K562 (cell line): ENCODE results near the gene LMBRD1. TPM values are rescaled to one million over a fixed set of nuclear protein-coding genes. Genes with fewer than 3 reads are reported as not detected.
A peak's percentile ranks its signal among the peaks of the same experiment; 100 is the strongest.

Experiments
- MAFG ChIP-seq: fragments of 450-650 bp; conservative IDR thresholded peaks from 2 replicates; pipeline ENCODE4 v1.6.1; 2016; ENCODE audit warnings: missing genetic modification characterization, missing compliant biosample characterization
- polyA plus RNA-seq, 8 experiments: library from polyadenylated mRNA; depleted of rRNA in 4 of 8; stranded (reverse) in 5 of 8; unstranded in 3 of 8; fragments of >200 nt; fragmentation: Nextera tagmentation in 2 of 8; fragmentation: Illumina TruSeq in 1 of 8; extraction: Ambion mirVana in 2 of 8; extraction: Trizol in 1 of 8; gene quantifications; 2 replicates each; pipeline versions ENCODE4 v1.2.1 to v1.2.3, GENCODE V29; 2011 to 2014; ENCODE audit warnings: inconsistent platforms in 1 of 8, missing spikeins in 1 of 8
- total RNA-seq, 7 experiments: library from RNA; depleted of rRNA in 6 of 7; stranded (reverse); fragments of >200 nt in 6 of 7; fragmentation: Illumina TruSeq in 2 of 7; extraction: Trizol in 2 of 7; gene quantifications; 2 replicates each; pipeline versions ENCODE4 v1.2.1 to v1.2.3, GENCODE V29; 2011 to 2021; ENCODE audit warnings: low replicate concordance in 1 of 7
- TF ChIP-seq, protein P1 (sequence below): fragments of 450-650 bp; IDR thresholded peaks from 2 replicates; pipeline ENCODE4 v1.6.1; 2016; ENCODE audit warnings: mild to moderate bottlenecking, moderate library complexity

LMBRD1 gene
- total and polyA plus RNA-seq, 9 of the 15 experiments (the other 6 are each of a cell fraction or from before 2014, with no cell fraction given), result 14.0 to 85.2 (median 26.5) TPM

GRCh38 chr6:69632932-69633331 lies 163.9 kb downstream of the LMBRD1 start (continued):
- TF ChIP-seq, protein P1, sequence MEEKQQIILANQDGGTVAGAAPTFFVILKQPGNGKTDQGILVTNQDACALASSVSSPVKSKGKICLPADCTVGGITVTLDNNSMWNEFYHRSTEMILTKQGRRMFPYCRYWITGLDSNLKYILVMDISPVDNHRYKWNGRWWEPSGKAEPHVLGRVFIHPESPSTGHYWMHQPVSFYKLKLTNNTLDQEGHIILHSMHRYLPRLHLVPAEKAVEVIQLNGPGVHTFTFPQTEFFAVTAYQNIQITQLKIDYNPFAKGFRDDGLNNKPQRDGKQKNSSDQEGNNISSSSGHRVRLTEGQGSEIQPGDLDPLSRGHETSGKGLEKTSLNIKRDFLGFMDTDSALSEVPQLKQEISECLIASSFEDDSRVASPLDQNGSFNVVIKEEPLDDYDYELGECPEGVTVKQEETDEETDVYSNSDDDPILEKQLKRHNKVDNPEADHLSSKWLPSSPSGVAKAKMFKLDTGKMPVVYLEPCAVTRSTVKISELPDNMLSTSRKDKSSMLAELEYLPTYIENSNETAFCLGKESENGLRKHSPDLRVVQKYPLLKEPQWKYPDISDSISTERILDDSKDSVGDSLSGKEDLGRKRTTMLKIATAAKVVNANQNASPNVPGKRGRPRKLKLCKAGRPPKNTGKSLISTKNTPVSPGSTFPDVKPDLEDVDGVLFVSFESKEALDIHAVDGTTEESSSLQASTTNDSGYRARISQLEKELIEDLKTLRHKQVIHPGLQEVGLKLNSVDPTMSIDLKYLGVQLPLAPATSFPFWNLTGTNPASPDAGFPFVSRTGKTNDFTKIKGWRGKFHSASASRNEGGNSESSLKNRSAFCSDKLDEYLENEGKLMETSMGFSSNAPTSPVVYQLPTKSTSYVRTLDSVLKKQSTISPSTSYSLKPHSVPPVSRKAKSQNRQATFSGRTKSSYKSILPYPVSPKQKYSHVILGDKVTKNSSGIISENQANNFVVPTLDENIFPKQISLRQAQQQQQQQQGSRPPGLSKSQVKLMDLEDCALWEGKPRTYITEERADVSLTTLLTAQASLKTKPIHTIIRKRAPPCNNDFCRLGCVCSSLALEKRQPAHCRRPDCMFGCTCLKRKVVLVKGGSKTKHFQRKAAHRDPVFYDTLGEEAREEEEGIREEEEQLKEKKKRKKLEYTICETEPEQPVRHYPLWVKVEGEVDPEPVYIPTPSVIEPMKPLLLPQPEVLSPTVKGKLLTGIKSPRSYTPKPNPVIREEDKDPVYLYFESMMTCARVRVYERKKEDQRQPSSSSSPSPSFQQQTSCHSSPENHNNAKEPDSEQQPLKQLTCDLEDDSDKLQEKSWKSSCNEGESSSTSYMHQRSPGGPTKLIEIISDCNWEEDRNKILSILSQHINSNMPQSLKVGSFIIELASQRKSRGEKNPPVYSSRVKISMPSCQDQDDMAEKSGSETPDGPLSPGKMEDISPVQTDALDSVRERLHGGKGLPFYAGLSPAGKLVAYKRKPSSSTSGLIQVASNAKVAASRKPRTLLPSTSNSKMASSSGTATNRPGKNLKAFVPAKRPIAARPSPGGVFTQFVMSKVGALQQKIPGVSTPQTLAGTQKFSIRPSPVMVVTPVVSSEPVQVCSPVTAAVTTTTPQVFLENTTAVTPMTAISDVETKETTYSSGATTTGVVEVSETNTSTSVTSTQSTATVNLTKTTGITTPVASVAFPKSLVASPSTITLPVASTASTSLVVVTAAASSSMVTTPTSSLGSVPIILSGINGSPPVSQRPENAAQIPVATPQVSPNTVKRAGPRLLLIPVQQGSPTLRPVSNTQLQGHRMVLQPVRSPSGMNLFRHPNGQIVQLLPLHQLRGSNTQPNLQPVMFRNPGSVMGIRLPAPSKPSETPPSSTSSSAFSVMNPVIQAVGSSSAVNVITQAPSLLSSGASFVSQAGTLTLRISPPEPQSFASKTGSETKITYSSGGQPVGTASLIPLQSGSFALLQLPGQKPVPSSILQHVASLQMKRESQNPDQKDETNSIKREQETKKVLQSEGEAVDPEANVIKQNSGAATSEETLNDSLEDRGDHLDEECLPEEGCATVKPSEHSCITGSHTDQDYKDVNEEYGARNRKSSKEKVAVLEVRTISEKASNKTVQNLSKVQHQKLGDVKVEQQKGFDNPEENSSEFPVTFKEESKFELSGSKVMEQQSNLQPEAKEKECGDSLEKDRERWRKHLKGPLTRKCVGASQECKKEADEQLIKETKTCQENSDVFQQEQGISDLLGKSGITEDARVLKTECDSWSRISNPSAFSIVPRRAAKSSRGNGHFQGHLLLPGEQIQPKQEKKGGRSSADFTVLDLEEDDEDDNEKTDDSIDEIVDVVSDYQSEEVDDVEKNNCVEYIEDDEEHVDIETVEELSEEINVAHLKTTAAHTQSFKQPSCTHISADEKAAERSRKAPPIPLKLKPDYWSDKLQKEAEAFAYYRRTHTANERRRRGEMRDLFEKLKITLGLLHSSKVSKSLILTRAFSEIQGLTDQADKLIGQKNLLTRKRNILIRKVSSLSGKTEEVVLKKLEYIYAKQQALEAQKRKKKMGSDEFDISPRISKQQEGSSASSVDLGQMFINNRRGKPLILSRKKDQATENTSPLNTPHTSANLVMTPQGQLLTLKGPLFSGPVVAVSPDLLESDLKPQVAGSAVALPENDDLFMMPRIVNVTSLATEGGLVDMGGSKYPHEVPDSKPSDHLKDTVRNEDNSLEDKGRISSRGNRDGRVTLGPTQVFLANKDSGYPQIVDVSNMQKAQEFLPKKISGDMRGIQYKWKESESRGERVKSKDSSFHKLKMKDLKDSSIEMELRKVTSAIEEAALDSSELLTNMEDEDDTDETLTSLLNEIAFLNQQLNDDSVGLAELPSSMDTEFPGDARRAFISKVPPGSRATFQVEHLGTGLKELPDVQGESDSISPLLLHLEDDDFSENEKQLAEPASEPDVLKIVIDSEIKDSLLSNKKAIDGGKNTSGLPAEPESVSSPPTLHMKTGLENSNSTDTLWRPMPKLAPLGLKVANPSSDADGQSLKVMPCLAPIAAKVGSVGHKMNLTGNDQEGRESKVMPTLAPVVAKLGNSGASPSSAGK, result no peak
- TF ChIP-seq MAFG (tag), result peak; percentile 45
